GM18951 (cell line): ENCODE data around the gene RTCA.
"Not testable (repeated sequence)": the region's sequence is repeated elsewhere in the genome, so short reads cannot be mapped to it uniquely, and the experiment has no call there.

Experiments
- POLR2A ChIP-seq: IDR thresholded peaks from 4 replicates; pipeline ENCODE4 v1.6.1; 2011; ENCODE audit warnings: mild to moderate bottlenecking; ENCODE audit not compliant: insufficient read length, insufficient read depth; ENCODE audit errors: extremely low read depth
- in situ Hi-C: fragments of 300-500 bp; cut with MboI; formaldehyde crosslinking; loops from one replicate; pipeline ENCODE4 v1.12.0; 2022; ENCODE audit warnings: low sequenced_read_pairs, mixed read lengths, inconsistent platforms; ENCODE audit not compliant: unreplicated experiment

RTCA gene

GRCh38 chr1:100328133-100328532 is 62.1 kb downstream of the RTCA start:
- in situ Hi-C loops = no loop called here
- TF ChIP-seq POLR2A = no peak

DNA sequence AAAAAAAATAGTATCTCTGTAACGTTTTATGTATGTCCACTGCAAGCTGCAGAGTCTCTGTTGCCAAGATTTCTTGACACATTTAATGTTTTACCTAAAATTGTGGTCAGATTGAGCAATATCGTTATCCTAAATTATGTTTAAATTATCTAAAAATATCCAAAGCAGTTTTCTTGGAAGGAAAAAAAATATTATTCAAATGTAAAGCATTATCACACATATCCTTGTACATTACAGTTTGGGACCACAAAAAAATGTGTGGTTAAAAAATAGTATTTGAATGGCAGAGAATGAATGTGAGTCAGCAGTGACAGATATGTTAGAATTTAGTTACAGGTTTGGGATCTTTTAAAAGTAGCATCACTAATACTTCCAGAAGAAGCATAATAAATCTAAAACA is 65.1 kb downstream of the RTCA start:
- in situ Hi-C loops = not testable (repeated sequence)

DNA sequence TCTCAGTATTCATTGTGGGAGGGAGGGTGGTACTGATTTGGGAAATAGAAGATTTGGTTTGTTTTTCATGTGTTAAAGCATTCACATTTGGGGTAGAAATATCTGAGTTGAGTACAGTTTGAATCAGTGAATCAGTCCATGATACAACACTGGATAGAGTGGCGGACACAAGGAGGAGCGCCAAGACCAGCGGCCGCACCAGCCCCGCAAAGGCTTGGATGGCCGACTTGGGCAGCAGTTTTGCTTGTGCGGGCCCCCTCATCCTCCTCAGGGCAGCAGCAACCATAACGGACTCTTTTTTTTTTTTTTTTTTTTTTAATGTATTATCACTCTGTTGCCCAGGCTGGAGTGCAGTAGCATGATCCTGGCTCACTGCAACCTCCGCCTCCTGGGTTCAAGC is 66.3 kb downstream of the RTCA start:
- TF ChIP-seq POLR2A = no peak
- in situ Hi-C loops = no loop called here

GRCh38 chr1:100335436-100335835 is 69.4 kb downstream of the RTCA start:
- in situ Hi-C loops = no loop called here
- no peak for TF ChIP-seq POLR2A

DNA sequence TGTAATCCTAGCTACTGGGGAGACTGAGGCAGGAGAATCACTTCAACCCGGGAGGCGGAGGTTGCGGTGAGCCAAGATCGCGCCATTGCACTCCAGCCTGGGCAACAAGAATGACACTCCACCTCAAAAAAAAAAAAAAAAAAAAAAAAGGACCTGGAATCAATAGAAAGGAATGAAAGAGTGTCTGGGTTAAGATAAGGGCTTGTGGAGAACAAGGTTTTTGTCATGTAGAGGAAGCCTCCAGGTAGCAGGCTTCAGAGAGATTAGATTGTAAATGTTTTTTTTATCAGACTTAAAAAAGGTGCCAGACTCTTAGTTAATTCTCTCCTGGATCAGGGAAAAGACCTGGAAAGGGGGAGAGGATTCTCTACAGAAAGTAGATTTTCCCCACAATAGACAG is 71.9 kb downstream of the RTCA start:
- in situ Hi-C loops = not testable (repeated sequence)

DNA sequence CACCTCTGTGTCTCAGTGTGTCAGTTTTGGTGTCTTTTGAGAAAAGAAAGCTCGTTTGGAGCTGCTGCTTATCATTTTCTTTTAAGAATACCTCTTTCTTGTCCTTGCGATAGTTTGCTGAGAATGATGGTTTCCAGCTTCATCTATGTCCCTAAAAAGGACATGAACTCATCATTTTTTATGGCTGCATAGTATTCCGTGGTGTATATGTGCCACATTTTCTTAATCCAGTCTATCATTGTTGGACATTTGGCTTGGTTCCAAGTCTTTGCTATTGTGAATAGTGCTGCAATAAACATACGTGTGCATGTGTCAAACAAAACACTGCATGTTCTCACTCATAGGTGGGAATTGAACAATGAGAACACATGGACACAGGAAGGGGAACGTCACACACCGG is 73.7 kb downstream of the RTCA start:
- in situ Hi-C loops = not testable (repeated sequence)

DNA sequence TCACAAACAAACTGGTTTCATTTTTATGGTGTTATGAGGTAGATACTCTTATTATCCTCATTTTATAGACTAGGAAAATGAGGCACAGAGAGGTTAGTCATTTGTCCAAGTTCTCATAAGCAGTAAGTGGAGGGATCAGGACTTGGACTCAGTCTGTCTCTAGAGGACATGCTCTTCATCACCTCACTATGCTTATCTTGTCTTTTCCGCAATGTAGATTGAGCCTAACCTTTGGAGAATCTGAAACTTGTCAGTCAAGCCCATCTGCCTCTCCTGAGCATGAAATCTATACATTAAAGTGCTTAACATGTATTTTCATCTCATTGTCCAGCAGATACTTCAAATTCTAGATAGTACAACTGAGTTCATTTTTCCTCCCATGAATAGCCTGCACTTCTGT is 74.5 kb downstream of the RTCA start:
- TF ChIP-seq POLR2A = no peak
- in situ Hi-C loops = no loop called here

DNA sequence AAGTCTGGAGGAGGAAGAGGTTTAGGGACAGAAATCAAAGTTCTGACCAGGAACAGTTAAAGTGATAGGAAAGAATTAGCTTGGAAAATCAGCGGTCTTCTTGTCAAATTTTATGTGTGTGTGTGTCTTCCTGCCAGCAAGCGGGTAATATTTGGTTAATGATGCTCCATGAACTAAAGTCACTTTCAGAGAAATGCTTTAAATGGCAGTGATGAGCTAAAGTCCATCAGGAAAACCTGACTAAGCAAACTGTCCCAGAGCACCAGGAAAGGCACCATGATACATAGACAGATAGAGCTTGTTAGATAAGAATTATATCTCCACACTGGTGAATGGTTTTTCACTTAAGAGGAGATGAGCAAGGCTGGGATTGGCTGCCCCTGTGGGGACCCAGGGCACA is 76.3 kb downstream of the RTCA start:
- TF ChIP-seq POLR2A = no peak
- in situ Hi-C loops = no loop called here
